OCI-LY1 (cell line): Measurements from ENCODE around the gene NPAS3.

Source experiments
- EZH2 ChIP-seq: fragments of 200-600 bp; sonication (generic), shearing (Covaris generic); IDR thresholded peaks from 2 replicates; pipeline ENCODE4 v1.8.0; 2017; ENCODE audit warnings: borderline replicate concordance, mixed run types, mild to moderate bottlenecking, antibody characterized with exemption, low read length, moderate library complexity, mixed read lengths
- TF ChIP-seq, protein P1 (sequence below): fragments of 200-600 bp; sonication (generic), shearing (Covaris generic); IDR thresholded peaks from 2 replicates; pipeline ENCODE4 v1.5.1; 2017; ENCODE audit warnings: mild to moderate bottlenecking, antibody characterized with exemption, low read length, moderate library complexity, mixed read lengths

DNA sequence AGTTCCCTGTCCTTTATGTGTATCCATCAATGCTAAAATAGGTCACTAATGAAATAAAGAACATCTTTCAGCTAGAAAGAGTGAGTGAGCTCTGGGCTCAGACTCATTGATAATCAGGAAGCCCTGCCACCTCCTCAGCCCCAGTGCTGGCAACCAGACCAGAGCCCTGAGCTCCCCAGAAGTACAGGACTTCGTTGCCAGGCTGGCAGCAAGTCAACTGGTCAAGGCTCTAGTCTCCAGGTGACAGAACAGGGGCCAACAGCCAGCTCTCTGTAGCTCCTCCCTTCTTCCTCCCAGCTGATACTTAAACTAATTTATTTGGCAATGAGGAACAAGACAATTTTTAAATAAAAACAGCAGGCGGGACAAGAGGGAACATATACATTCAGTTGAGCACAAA is 866.9 kb downstream of the NPAS3 start:
- no peak for TF ChIP-seq EZH2
- TF ChIP-seq, protein P1, sequence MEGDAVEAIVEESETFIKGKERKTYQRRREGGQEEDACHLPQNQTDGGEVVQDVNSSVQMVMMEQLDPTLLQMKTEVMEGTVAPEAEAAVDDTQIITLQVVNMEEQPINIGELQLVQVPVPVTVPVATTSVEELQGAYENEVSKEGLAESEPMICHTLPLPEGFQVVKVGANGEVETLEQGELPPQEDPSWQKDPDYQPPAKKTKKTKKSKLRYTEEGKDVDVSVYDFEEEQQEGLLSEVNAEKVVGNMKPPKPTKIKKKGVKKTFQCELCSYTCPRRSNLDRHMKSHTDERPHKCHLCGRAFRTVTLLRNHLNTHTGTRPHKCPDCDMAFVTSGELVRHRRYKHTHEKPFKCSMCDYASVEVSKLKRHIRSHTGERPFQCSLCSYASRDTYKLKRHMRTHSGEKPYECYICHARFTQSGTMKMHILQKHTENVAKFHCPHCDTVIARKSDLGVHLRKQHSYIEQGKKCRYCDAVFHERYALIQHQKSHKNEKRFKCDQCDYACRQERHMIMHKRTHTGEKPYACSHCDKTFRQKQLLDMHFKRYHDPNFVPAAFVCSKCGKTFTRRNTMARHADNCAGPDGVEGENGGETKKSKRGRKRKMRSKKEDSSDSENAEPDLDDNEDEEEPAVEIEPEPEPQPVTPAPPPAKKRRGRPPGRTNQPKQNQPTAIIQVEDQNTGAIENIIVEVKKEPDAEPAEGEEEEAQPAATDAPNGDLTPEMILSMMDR: no peak
